AG08396 (cell line): ENCODE data around the gene WAC.

Source experiments
- DNase-seq: peaks from one replicate; pipeline ENCODE4 v3.0.0; 2012; ENCODE audit warnings: low spot score, mixed read lengths

The WAC gene

GRCh38 chr10:28668363-28669226, 135.7 kb downstream of the WAC start:
- DNase-seq, result no peak

- no peak for DNase-seq
These were observed 136.6 kb downstream of the WAC start for GRCh38 chr10:28669227-28670173.
